Heart left ventricle (tissue), 13 donors: ENCODE results near the gene IGF2BP3.

Experiments
- POLR2A ChIP-seq, 2 donors: fragments of 450-650 bp; IDR thresholded peaks; one replicate each; pipeline ENCODE4 v1.6.1; 2017; ENCODE audit warnings: antibody characterized with exemption in 2 of 2, mild to moderate bottlenecking in 2 of 2, moderate library complexity in 2 of 2
- TF ChIP-seq, protein P1 (sequence below), 12 donors: fragments of 200-600 bp; sonication (generic) in 4 of 12; IDR thresholded peaks; one replicate each; pipeline versions ENCODE4 v1.5.0 to v1.8.0; 2018 to 2022; ENCODE audit warnings: antibody characterized with exemption in 12 of 12, mild to moderate bottlenecking in 5 of 12
- donor health status: ischemic (EF 13 %, LVEDD 7.1; RV severe dilation, severe dysfunction).
- donor health status: DM: no; HTN: yes; CAD: no.
- donor health status: DM: no; HTN: no; CAD: no.
- donor health status: ischemic (EF 25% LVEDD 6.9; RV normal size, moderate dysfunction).
- donor health status: ischemic (EF 25% LVEDD 5.7; RV mildly dilated, moderate dysfunction).
- donor health status: ischemic (EF 35%, LVEDD 5.7; RV mildly dilated, moderate dysfunction).
- donor health status: nonischemic (EF 11% LVEDD 7.7; RV severe dilation, severe dysfunction).
- donor health status: DM: yes; HTN: yes; CAD: no.
- donor health status: PGD.
- donor health status: ischemic (EF 29% LVEDD 5.4; RV normal size, mild dysfunction).
- donor health status: nonischemic (EF 23%, LVEDD 6.1; RV moderate dilation, normal function).

DNA sequence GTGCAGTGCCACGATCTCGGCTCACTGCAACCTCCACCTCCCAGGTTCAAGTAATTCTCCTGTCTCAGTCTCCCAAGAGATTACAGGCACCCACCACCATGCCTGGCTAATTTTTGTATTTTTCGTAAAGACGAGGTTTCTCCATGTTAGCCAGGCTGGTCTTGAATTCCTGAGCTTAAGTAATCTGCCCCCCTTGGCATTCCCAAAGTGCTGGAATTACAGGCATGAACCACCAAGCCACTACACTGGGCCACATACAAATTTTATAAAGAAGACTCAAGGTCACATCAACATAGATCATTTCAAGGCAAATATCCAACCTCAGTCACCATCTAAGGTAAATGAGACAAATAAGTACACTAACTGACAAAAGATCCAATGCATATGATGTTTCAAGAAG, 32.1 kb downstream of the IGF2BP3 start:
- TF ChIP-seq, protein P1, sequence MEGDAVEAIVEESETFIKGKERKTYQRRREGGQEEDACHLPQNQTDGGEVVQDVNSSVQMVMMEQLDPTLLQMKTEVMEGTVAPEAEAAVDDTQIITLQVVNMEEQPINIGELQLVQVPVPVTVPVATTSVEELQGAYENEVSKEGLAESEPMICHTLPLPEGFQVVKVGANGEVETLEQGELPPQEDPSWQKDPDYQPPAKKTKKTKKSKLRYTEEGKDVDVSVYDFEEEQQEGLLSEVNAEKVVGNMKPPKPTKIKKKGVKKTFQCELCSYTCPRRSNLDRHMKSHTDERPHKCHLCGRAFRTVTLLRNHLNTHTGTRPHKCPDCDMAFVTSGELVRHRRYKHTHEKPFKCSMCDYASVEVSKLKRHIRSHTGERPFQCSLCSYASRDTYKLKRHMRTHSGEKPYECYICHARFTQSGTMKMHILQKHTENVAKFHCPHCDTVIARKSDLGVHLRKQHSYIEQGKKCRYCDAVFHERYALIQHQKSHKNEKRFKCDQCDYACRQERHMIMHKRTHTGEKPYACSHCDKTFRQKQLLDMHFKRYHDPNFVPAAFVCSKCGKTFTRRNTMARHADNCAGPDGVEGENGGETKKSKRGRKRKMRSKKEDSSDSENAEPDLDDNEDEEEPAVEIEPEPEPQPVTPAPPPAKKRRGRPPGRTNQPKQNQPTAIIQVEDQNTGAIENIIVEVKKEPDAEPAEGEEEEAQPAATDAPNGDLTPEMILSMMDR (IDR thresholded peaks at IDR 0.05), result no peak
- TF ChIP-seq POLR2A (IDR thresholded peaks at IDR 0.05), result no peak
